Thymus (tissue), 11 donors: ENCODE measurements around the gene SF3A2. TPM values are rescaled to one million over a fixed set of nuclear protein-coding genes. Genes with fewer than 3 reads are reported as not detected.

Source experiments
- DNase-seq, 9 donors: peaks; one replicate each; pipeline ENCODE4 v3.0.0-alpha.2; 2013; ENCODE audit warnings: low spot score in 9 of 9, low read depth in 6 of 9, missing footprints in 1 of 9
- H3K27ac ChIP-seq, 2 donors: one replicate each; pipeline ENCODE4 v1.5.1; 2013; ENCODE audit warnings: control low read depth in 1 of 2, low read depth in 1 of 2, low read length in 1 of 2, mild to moderate bottlenecking in 1 of 2, moderate library complexity in 1 of 2
- H3K27me3 ChIP-seq, 2 donors: one replicate each; pipeline ENCODE4 v1.5.1; 2013; ENCODE audit warnings: low read length in 1 of 2; ENCODE audit not compliant: control insufficient read depth in 2 of 2, insufficient read depth in 1 of 2
- H3K36me3 ChIP-seq, 2 donors: one replicate each; pipeline ENCODE4 v1.5.1; 2013; ENCODE audit warnings: low read length in 1 of 2, mild to moderate bottlenecking in 1 of 2, moderate library complexity in 1 of 2; ENCODE audit not compliant: control insufficient read depth in 2 of 2, insufficient read depth in 2 of 2
- H3K4me1 ChIP-seq, 2 donors: one replicate each; pipeline ENCODE4 v1.5.1; 2013; ENCODE audit warnings: low read length in 2 of 2; ENCODE audit not compliant: control insufficient read depth in 2 of 2, insufficient read depth in 2 of 2
- H3K4me3 ChIP-seq, 2 donors: one replicate each; pipeline ENCODE4 v1.5.1; 2013; ENCODE audit warnings: low read length in 2 of 2, control low read depth in 1 of 2, mild to moderate bottlenecking in 1 of 2
- H3K9me3 ChIP-seq, 2 donors: one replicate each; pipeline ENCODE4 v1.5.1; 2013; ENCODE audit warnings: low read length in 1 of 2, mild to moderate bottlenecking in 1 of 2; ENCODE audit not compliant: control insufficient read depth in 2 of 2, insufficient read depth in 1 of 2
- WGBS: extraction: QIAGEN DNeasy Blood & Tissue Kit; methylation state at CpG from one replicate; pipeline ENCODE4 v1.1.7; 2013; 5-methylcytosine and 5-hydroxymethylcytosine counted together
- polyA plus RNA-seq: library from polyadenylated mRNA; stranded (reverse); fragments of 200-250 nt; gene quantifications from one replicate; pipeline ENCODE4 v1.2.3, GENCODE V29; 2013
- total RNA-seq: library from RNA; stranded (reverse); fragments of 120-200 nt; gene quantifications from one replicate; pipeline ENCODE4 v1.2.4, GENCODE V29; 2013
- donor health status: healthy.

The SF3A2 gene
- total and polyA plus RNA-seq, 2 donors, result 18.7 to 51.1 TPM

DNA sequence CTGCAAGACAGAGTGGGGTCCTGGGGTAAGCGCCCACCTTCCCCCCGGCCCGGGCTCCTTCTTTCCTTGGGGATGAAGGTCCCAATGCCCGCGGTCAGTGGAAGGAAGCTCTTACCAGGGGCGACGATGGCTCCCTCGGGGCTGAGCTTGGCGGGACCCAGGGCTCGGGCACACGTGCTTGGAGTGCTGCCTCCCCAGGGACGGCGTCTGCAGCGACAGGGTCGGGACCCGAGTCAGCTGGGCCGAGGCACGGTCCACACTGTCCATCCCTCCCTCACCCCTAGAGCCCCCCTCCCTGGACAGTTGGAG is 16.1 kb downstream of the SF3A2 start:
- Histone ChIP-seq H3K27me3 (peaks cover 58 to 76% of the 10 kb centered on the region in 2 donors), H3K9me3 (peaks cover 0 to 10% of the 10 kb centered on the region in 2 donors), H3K36me3 (peaks cover 10 to 18% of the 10 kb centered on the region in 2 donors), H3K27ac (no peak overlapping the region), H3K4me3 (peak overlapping the region in 1 of 2 donors; percentile 61), H3K4me1 (peaks cover 26 to 44% of the 10 kb centered on the region in 2 donors)
- no peak for DNase-seq
- WGBS, result 10% methylated on average over 18 of the region's 18 CpGs

DNA sequence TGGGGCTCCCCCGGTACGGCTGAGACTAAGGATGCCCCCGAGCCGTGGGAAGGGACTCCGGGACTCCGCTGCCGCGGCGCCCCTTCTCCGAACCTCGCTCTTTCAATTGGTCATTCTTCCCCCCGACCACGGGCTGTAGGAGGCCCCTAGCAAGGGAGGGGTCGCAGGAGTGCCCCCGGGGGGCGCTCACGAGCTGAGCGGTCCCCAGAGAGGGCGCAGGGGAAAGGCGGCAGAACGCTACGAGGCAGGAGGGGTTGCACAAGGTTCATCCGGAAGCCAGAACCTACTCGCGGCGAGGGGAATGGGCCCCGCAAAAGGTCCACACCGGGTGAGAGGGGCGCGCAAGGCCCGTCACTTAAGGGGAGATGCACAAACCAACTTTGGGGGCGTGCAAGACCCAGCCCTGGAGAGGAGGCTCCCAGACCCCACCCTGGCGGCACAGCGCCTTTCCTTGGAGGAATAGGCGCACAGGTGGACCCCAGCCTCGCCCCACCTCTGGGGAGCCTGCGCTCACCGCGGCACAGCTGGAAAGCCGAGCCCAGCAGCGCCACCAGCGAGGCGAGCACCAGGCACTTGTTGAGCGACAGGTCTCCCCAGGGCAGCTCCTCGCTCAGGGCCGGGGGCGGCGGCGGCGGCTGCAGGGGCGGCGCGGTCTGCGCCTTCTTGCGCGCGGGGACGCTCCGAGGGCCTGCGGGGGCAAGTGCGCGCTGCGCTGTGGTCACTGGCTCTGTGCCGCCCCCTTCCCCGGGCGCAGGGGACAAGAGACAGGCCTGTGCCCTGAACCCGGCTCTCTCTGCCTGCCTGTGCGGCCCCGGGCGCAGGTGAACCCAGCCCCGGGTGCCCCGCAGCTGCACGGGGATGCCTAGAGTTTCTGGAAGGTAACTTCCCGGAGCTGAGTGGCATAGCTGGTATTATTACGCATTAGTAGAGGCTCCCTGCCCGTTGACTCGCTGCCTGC is 16.8 kb downstream of the SF3A2 start:
- peaks cover 0 to 10% of the 10 kb centered on the region in 2 donors for H3K9me3 ChIP-seq
- 9% methylated on average over 77 of the region's 77 CpGs for WGBS
- peak overlapping the region; percentile 57 to 61 for H3K4me3 ChIP-seq
- H3K27ac ChIP-seq, result peak overlapping the region in 1 of 2 donors; percentile 60
- peaks cover 7 to 12% of the 10 kb centered on the region in 2 donors for H3K36me3 ChIP-seq
- peak in 4 of 9 donors; percentile 59 to 77 (median 70) for DNase-seq
- H3K4me1 ChIP-seq, result peaks cover 26 to 49% of the 10 kb centered on the region in 2 donors
- H3K27me3 ChIP-seq, result peaks cover 58 to 76% of the 10 kb centered on the region in 2 donors

DNA sequence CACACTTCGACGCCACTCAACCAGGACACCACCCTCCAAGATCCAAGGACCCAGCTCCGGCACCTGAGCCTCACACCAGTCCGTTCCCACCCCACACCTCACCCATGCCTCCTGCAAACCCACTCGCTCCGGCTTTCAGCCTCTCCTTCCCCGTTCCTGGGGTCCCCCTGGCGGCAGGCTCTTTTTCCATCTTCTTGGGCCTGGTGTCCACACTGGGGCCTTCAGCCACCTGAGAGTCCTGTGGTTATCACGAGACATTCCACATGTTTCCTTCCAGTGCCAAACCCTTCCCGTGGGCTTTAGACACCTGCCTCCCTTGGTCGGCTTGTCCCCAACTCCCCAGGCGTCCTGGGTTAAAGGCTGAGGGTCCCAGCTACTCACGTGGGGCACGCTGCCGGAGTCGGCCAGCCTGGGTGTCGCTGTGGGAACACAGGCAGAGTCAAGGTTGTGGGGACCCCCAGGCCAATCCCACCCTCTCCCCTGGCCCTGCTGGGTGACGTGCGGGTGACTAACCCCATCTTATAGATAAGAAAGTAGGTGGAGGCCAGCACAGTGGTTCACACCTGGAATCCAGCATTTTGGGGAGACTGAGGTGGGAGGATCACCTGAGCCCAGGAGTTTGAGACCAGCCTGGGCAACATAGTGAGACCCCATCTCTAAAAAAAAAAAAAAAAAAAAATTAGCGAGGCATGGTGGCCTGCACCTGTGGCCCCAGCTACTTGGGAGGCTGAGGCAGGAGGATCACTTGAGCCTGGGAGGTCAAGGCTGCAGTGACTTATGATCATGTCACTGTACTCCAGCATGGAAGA is 17.6 kb downstream of the SF3A2 start:
- H3K4me3 ChIP-seq, result peak overlapping the region; percentile 57 to 61

DNA sequence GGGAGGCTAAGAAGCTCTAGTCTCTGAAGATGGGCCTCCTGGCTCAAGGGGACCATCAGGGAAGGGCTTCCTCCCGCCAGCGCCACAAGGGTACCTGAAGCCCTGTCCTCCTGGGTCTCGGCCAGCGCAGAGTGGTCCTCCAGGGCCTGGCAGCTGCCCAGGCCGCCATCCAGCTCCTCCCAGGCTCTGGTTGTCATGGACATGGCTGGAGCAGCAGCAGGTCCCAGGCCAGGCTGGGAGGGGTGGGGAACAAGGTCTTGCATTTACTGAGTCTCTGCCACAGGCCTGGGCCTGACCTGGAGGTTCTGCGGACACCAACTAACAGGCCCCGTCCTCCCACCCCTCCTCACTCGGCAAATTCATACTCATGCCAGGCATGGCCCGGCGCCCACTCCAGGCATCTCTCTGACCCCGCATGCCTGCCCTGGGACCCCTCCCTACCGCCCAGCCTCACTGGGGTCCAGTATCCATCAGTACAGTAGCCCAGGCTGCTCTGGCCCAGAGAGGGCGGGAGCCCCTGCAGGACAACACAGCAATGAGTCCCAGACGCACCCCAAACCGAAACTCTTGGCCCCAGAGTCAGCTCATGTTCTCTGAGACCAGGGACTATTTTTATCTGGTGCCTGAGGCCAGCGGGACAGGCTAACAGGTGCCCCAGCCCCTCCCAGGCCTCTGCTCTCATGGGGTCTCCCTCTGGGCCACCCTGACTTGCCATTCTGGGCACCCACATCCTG is 18.7 kb downstream of the SF3A2 start:
- Histone ChIP-seq H3K27ac (no peak overlapping the region), H3K27me3 (peaks cover 46 to 58% of the 10 kb centered on the region in 2 donors), H3K4me1 (peaks cover 26 to 58% of the 10 kb centered on the region in 2 donors), H3K4me3 (no peak overlapping the region), H3K36me3 (no peaks in the 10 kb centered on the region), H3K9me3 (peaks cover 0 to 10% of the 10 kb centered on the region in 2 donors)
- WGBS, result 96% methylated on average over 16 of the region's 16 CpGs
- no peak for DNase-seq

More for the DNA sequence above, 17.6 kb downstream of the SF3A2 start:
- no peak for DNase-seq
- no peak overlapping the region for H3K27ac ChIP-seq
- H3K4me1 ChIP-seq, result peaks cover 26 to 55% of the 10 kb centered on the region in 2 donors
- H3K9me3 ChIP-seq, result peaks cover 0 to 10% of the 10 kb centered on the region in 2 donors
- 89% methylated on average over 20 of the region's 20 CpGs for WGBS
- H3K36me3 ChIP-seq, result peaks cover 0 to 3% of the 10 kb centered on the region in 2 donors
- H3K27me3 ChIP-seq, result peaks cover 56 to 68% of the 10 kb centered on the region in 2 donors

DNA sequence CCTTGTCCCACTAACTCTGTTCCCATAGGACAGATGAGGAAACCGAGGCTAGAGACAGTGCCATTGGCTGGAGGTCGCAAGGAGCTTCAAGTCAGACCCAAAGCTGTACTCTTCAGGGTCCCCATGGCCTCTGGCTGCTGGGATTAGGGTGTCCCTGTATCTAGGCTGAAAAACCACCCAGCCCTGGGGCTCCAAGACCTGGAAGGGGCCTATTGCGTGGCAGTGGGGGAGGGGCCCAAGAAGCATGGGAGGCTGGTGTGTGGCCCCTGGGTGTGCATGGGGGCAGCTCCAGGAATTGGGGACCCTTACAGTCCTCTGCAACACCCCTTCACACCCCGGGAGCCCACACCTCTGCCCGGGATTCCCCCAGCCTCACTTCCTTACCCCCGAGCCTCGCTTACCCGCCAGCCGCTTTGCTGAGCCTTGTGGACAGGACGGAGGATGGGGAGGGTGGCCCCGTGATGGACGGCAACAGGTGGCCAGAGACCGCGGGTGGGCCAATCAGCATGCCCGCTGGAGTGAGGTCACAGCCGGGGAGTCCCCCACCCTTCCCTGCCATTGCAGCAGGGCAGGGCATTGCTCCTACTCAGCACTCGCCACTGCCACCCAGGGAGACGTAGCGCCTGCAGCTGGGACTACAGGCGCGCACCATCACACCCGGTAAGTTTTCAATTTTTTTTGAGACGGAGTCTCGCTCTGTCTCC is 19.5 kb downstream of the SF3A2 start, which contains the start of gene JSRP1:
JSRP1 (minus strand) TSS at position 436 of the 704 bp plus-strand sequence. CDS start 1,103 bp downstream, outside the sequence.
- H3K27ac ChIP-seq, result no peak within 1 kb of the TSS
- H3K9me3 ChIP-seq, result peaks cover 0 to 10% of the 10 kb centered on the region in 2 donors
- no peak within 1 kb of the TSS for H3K4me3 ChIP-seq
- WGBS, result 90% methylated on average over 24 of the region's 24 CpGs
- no peak for DNase-seq
- no peaks in the 10 kb centered on the region for H3K36me3 ChIP-seq
- peaks cover 37 to 49% of the 10 kb centered on the region in 2 donors for H3K27me3 ChIP-seq
- H3K4me1 ChIP-seq, result peaks cover 23 to 58% of the 10 kb centered on the region in 2 donors

DNA sequence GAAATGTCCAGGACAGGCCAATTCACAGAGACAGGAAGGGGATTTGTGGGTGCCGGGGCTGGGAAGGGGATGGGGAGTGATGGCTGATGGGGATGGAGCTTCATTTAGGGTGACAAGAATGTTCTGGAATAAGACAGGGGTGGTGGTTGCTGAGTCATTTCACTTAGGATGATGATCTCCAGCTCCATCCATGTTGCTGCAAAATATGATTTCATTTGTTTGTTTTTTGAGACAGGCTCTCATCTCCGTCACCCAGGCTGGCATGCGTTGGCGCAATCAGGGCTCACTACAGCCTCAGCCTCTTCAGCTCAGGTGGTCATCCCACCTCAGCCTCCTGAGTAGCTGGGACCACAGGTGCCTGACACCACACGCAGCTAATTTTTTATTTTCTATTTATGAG is 22.7 kb downstream of the SF3A2 start:
- WGBS, result 98% methylated on average over 5 of the region's 5 CpGs
- Histone ChIP-seq H3K9me3 (peaks cover 0 to under 1% of the 10 kb centered on the region in 2 donors), H3K27me3 (peaks cover 7 to 17% of the 10 kb centered on the region in 2 donors), H3K27ac (peak overlapping the region in 1 of 2 donors; percentile 31), H3K36me3 (no peaks in the 10 kb centered on the region), H3K4me1 (peaks cover 6 to 30% of the 10 kb centered on the region in 2 donors), H3K4me3 (no peak overlapping the region)
- no peak for DNase-seq

DNA sequence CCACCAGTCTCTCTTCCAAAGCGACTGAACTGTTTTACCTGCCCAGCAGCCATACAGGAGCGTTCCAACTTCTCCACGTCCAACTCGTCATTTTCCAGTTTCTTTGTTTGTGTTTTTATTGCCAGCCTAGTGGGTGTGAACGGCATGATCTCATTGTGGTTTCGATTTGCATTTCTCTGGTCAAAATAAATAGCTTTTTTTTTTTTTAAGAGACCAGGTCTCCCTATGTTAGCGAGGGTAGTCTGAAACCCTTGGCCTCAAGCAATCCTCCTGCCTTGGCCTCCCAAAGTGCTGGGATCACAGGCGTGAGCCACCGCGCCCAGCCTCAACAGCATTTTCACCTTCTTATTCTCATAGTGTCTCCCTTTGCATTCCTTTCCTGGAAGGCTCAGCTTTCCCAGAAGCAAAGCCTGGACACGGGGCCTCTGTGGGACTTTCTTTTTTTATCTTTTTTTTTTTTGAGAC is 23.7 kb downstream of the SF3A2 start:
- Histone ChIP-seq H3K36me3 (no peaks in the 10 kb centered on the region), H3K27ac (no peak overlapping the region), H3K4me1 (peaks cover 6 to 29% of the 10 kb centered on the region in 2 donors), H3K27me3 (peaks cover 0 to 7% of the 10 kb centered on the region in 2 donors), H3K9me3 (no peaks in the 10 kb centered on the region), H3K4me3 (no peak overlapping the region)
- 88% methylated on average over 11 of the region's 11 CpGs for WGBS
- DNase-seq, result no peak
